H1 (cell line): ENCODE data around the gene ARHGEF11. TPM values are rescaled to one million over a fixed set of nuclear protein-coding genes. Genes with fewer than 3 reads are reported as not detected.

Experiments
- FOSL1 ChIP-seq: IDR thresholded peaks from 2 replicates; pipeline ENCODE4 v1.6.1; 2011; ENCODE audit warnings: mild to moderate bottlenecking, low read depth, low read length, moderate library complexity; ENCODE audit not compliant: insufficient read depth
- SP1 ChIP-seq: IDR thresholded peaks from 2 replicates; pipeline ENCODE4 v1.6.1; 2011; ENCODE audit warnings: low read depth, low read length
- polyA plus RNA-seq, 7 experiments: library from polyadenylated mRNA; depleted of rRNA in 3 of 7; stranded (reverse) in 5 of 7; unstranded in 2 of 7; fragments of >200 nt in 5 of 7; fragments of 200-250 nt in 2 of 7; gene quantifications; 1 replicate in 5 of 7; 2 replicates in 1 of 7; 4 replicates in 1 of 7; pipeline versions ENCODE4 v1.2.1 to v1.2.3, GENCODE V29; 2011 to 2013; ENCODE audit warnings: missing spikeins in 2 of 7, mixed read lengths in 2 of 7
- total RNA-seq: library from RNA; stranded (reverse); fragmentation: NEBNext Ultra II Directional; extraction: Animal tissue kit (Norgen Biotek cat#: 25700); gene quantifications from 2 replicates; pipeline ENCODE4 v1.2.1, GENCODE V29; 2021
- TF ChIP-seq, protein P1 (sequence below): IDR thresholded peaks from 2 replicates; pipeline ENCODE4 v1.6.1; 2011; ENCODE audit warnings: low read depth, mild to moderate bottlenecking, low read length; ENCODE audit not compliant: insufficient read depth

Gene ARHGEF11
- total and polyA plus RNA-seq, 2 of the 8 experiments (the other 6 are each of a cell fraction or from before 2014, with no cell fraction given) = 19.9 to 33.1 TPM

DNA sequence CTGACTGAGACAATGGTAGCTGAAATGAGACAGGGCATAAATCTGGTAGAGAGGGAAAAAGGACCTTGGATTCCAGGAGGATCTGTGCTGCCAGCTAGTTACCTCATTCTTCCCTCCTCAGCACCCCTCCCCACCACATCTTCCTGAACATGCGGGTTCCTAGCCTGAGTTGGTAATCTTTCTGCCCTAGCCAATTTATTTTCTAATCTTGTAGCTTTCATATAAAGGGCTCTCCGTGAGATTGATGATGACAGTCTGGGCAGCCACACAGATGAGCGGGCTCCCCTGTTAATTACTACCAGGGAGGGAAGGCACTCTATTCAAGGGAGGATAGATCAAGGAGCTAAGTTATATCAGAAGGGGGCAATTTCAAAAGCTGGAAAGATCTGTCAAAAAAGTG, 20.2 kb downstream of the ARHGEF11 start (continued):
- TF ChIP-seq, protein P1, sequence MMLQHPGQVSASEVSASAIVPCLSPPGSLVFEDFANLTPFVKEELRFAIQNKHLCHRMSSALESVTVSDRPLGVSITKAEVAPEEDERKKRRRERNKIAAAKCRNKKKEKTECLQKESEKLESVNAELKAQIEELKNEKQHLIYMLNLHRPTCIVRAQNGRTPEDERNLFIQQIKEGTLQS = no peak
- TF ChIP-seq FOSL1 (no peak), SP1 (no peak)
- TF ChIP-seq, all 59 proteins: peak for 0
